Coronary artery (tissue), 2 donors: ENCODE measurements around the gene CELF2.

ENCODE experiments used
- DNase-seq: peaks from one replicate; pipeline ENCODE4 v3.0.0-alpha.2; 2017; ENCODE audit warnings: low spot score
- H3K27ac ChIP-seq, 2 donors: fragments of 200-600 bp; sonication (generic); one replicate each; pipeline ENCODE4 v1.5.1; 2016 to 2019
- H3K4me3 ChIP-seq: fragments of 200-600 bp; sonication (generic); 2 replicates; pipeline ENCODE4 v1.5.1; 2016; ENCODE audit warnings: mild to moderate bottlenecking, moderate library complexity
- TF ChIP-seq, protein P1 (sequence below): fragments of 200-600 bp; sonication (generic); IDR thresholded peaks from one replicate; pipeline ENCODE4 v1.5.1; 2019; ENCODE audit warnings: antibody characterized with exemption

CELF2 gene

GRCh38 chr10:10977978-10978377 lies 39.7 kb upstream of the CELF2 start:
- H3K4me3 ChIP-seq, result no peak overlapping the region
- peak overlapping the region in 1 of 2 donors; percentile 61 for H3K27ac ChIP-seq
- TF ChIP-seq, protein P1, sequence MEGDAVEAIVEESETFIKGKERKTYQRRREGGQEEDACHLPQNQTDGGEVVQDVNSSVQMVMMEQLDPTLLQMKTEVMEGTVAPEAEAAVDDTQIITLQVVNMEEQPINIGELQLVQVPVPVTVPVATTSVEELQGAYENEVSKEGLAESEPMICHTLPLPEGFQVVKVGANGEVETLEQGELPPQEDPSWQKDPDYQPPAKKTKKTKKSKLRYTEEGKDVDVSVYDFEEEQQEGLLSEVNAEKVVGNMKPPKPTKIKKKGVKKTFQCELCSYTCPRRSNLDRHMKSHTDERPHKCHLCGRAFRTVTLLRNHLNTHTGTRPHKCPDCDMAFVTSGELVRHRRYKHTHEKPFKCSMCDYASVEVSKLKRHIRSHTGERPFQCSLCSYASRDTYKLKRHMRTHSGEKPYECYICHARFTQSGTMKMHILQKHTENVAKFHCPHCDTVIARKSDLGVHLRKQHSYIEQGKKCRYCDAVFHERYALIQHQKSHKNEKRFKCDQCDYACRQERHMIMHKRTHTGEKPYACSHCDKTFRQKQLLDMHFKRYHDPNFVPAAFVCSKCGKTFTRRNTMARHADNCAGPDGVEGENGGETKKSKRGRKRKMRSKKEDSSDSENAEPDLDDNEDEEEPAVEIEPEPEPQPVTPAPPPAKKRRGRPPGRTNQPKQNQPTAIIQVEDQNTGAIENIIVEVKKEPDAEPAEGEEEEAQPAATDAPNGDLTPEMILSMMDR, result no peak
- DNase-seq, result no peak

- H3K4me3 ChIP-seq, result no peak overlapping the region
Measured at GRCh38 chr10:10985361-10985760, 32.3 kb upstream of the CELF2 start.

DNA sequence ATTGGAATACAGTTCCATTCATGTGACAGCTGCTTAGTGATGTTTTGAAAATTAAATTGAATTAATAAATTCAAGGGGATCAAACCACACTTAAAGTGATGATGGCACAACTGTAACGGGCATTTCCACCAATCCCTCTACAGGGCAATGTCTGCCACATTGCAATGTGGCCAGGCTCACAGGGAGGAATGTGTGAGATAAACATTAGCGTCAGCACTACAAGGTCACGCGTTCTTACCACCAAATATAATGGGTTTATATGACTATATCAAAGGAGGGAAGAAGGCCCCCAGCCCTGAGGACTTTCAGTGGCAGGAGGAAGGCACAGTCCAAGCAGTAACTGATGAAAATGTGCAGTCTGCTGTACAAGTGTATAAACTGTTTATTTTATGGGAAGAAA lies 31.1 kb upstream of the CELF2 start:
- Histone ChIP-seq H3K4me3 (no peak overlapping the region), H3K27ac (no peak overlapping the region)
- no peak for DNase-seq
- TF ChIP-seq, protein P1, result no peak

More at GRCh38 chr10:10985361-10985760, 32.3 kb upstream of the CELF2 start:
- TF ChIP-seq, protein P1, result no peak
- H3K27ac ChIP-seq, result no peak overlapping the region
- no peak for DNase-seq

- TF ChIP-seq, protein P1, result no peak
- Histone ChIP-seq H3K27ac (no peak overlapping the region), H3K4me3 (no peak overlapping the region)
- no peak for DNase-seq
Measured at GRCh38 chr10:10987111-10987510, 30.6 kb upstream of the CELF2 start.

DNA sequence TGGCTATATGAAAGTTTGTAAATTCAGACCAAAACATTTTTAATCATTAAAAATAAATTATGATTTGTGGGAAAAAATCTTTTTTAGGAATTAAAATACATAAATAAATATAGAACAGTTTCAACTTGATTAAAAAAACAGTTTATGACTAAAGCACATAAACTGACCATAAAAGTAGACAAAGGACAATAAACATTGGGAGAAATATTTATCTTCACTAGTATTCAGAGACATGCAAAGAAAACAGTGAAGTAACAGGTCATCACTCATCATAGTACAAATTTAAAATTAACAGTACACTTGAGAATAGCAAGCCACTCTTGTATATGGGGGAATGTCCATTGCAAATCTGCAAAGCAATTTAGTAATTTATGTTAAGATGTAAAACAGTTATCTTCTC lies 28.0 kb upstream of the CELF2 start:
- H3K27ac ChIP-seq, result no peak overlapping the region
- DNase-seq, result no peak
- TF ChIP-seq, protein P1, result no peak
- no peak overlapping the region for H3K4me3 ChIP-seq

- DNase-seq, result no peak
- TF ChIP-seq, protein P1, result no peak
- H3K27ac ChIP-seq, result no peak overlapping the region
- H3K4me3 ChIP-seq, result no peak overlapping the region
Measured at GRCh38 chr10:10991144-10991543, 26.5 kb upstream of the CELF2 start.

DNA sequence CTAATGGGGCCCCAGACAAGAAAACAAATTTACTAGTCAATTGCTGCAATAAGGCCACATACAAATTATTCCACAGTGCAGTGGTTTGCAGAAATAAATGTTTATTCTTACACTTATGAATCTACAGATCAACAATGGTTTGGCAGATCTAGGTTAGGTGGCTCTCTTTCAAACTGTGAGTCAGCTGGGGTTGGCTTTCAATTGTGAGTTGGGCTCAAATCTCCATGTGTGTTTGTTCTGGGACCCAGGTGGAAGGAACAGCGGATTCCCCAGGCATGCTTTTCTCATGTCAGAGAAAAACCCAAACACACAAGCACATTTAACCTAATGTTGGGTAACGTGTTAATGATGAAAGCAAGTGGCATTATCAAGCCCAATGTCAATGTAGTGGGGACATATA lies 25.6 kb upstream of the CELF2 start:
- no peak overlapping the region for H3K4me3 ChIP-seq
- no peak overlapping the region for H3K27ac ChIP-seq
- TF ChIP-seq, protein P1, result no peak
- DNase-seq, result no peak
